RWPE1 (cell line): ENCODE results near the gene ABCC4.
A peak's percentile ranks its signal among the peaks of the same experiment; 100 is the strongest.

Experiments
- CTCF ChIA-PET: fragments of 350-600 bp; sonication (Branson Sonifier 250); formaldehyde crosslinking; extraction: SDS; loops from one replicate; lab custom pipeline; 2021; lab: Yijun Ruan, JAX
- POLR2A ChIA-PET: fragments of 400-600 bp; formaldehyde crosslinking; extraction: SDS; loops from one replicate; lab custom pipeline; 2020; ENCODE audit warnings: antibody characterized with exemption; ENCODE audit not compliant: low non-redundant PET; lab: Yijun Ruan, JAX
- DNase-seq: peaks from one replicate; pipeline ENCODE4 v3.0.0; 2012; ENCODE audit warnings: low spot score
- H3K27ac ChIP-seq: fragments of 450-650 bp; 2 replicates; pipeline ENCODE4 v1.5.1; 2017
- TF ChIP-seq, protein P1 (sequence below): fragments of 450-650 bp; conservative IDR thresholded peaks from 2 replicates; pipeline ENCODE4 v1.5.1; 2017; ENCODE audit warnings: low read depth, mild to moderate bottlenecking

ABCC4 gene

GRCh38 chr13:95300625-95301182 lies 547 bp downstream of the ABCC4 start:
- POLR2A ChIA-PET: no interaction called here

DNA sequence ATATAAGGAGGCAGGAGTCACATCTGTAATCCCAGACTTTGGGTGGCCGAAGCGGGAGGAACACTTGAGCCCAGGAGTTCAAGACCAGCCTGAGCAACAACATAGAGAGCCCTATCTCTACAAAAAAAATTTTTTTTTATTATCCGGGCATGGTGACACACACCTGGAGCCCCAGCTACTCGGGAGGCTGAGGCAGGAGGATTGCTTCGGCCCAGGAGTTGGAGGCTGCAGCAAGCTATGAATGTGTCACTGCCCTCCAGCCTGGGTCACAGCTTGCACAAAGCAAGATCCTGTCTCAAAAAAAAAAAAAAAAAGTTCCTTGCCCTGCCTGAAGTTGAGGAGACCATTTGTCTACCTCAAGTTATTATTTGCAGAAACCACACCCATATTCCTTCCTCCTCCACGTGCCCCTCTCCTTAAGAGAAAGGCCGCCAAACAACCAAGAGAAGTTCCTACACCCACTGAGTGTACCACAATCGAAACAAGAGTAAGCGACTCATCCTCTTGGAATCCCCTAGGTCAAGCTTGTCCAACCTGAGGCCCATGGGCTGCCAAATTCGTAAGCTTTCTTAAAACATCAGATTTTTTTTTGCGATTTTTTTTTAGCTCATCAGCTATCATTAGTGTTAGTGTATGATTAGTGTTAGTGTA lies 2.2 kb downstream of the ABCC4 start:
- ChIA-PET CTCF (interaction anchor here (0.9 to 1.3 kb wide), 4 partner anchors 76 to 331 kb away, joined by 3 to 5 read pairs (median 4); no protein-coding TSS in a partner anchor), POLR2A (no interaction called here)
- peak; percentile 74 for DNase-seq
- TF ChIP-seq, protein P1, sequence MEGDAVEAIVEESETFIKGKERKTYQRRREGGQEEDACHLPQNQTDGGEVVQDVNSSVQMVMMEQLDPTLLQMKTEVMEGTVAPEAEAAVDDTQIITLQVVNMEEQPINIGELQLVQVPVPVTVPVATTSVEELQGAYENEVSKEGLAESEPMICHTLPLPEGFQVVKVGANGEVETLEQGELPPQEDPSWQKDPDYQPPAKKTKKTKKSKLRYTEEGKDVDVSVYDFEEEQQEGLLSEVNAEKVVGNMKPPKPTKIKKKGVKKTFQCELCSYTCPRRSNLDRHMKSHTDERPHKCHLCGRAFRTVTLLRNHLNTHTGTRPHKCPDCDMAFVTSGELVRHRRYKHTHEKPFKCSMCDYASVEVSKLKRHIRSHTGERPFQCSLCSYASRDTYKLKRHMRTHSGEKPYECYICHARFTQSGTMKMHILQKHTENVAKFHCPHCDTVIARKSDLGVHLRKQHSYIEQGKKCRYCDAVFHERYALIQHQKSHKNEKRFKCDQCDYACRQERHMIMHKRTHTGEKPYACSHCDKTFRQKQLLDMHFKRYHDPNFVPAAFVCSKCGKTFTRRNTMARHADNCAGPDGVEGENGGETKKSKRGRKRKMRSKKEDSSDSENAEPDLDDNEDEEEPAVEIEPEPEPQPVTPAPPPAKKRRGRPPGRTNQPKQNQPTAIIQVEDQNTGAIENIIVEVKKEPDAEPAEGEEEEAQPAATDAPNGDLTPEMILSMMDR: no peak
- peak overlapping the region; percentile 43 for H3K27ac ChIP-seq

More at GRCh38 chr13:95300625-95301182, 547 bp downstream of the ABCC4 start:
- TF ChIP-seq, protein P1: 0 out of 2 replicates have a peak, but pooled peaks have one; percentile 14
- H3K27ac ChIP-seq: peak overlapping the region; percentile 79
- peak; percentile 58 for DNase-seq
- CTCF ChIA-PET: interaction anchor here (0.6 kb wide), 1 partner anchor 13 kb away, joined by 4 read pairs; no protein-coding TSS in a partner anchor

DNA sequence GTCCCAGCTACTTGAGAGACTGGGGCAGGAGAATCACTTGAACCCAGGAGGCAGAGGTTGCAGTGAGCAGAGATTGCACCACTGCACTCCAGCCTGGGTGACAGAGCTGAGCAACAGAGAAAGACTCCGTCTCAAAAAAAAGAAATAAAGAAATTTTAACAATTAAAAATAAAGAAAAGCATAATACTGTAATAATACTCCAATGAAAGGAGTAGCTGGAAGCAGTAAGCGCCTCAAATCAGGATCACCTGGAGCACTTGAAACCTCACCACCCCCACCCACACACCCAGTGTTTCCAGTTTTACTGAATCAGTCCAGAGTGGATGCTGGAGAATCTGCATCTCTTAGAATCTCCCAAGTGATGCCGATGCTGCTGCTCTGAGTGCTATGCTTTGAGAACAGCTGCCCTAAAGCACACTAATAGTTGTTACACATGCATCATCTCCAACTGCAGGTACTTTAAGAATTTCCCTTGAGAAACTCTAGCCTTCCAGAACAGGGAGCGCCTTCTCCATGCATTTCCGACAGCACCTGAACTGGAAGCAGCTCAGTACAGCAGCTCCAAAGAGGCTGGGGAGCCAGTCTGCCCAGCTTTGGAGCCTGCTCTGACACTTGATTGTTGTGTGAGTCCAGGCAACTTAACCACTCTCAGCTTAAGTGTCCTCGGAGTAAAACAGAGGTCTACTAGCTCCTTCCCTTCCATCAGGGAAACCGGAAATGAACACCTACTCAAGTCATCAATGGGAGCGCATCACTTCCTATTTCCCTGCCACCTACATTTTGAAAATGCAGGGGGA lies 2.9 kb downstream of the ABCC4 start:
- ChIA-PET CTCF (interaction anchor here (1.2 to 1.5 kb wide), 4 partner anchors 83 to 107 kb away, joined by 3 to 7 read pairs (median 4); no protein-coding TSS in a partner anchor), POLR2A (no interaction called here)
- peak overlapping the region; percentile 43 for H3K27ac ChIP-seq
- TF ChIP-seq, protein P1: no peak
- no peak for DNase-seq

DNA sequence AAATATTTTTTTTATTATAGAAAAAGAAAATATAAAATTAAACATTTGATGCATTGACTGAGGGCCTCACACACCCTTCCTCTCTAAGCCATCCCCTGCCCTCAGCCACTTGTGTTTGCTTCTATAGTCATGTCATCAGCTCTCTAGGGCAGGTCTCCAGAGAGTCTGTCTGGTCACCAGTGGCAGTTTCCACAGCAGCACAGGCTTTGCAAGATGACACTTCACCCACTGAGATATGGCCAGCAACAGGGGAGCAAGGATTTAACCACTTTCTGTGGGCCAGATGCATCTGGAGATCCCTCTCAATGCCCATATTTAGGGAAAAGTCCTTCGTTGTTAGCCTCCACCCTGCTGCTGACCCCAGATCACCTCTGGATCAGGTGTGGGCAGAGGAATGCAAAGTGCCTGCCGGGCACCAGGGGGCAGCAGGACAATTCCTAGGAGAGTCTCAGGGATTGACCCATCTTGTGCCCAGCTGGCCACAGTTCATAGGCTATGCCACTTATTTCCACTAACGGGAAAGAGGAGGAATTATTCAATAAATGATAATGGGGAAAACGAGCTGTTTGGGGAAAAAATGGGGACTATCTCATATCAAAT lies 4.8 kb downstream of the ABCC4 start:
- POLR2A ChIA-PET: no interaction called here

DNA sequence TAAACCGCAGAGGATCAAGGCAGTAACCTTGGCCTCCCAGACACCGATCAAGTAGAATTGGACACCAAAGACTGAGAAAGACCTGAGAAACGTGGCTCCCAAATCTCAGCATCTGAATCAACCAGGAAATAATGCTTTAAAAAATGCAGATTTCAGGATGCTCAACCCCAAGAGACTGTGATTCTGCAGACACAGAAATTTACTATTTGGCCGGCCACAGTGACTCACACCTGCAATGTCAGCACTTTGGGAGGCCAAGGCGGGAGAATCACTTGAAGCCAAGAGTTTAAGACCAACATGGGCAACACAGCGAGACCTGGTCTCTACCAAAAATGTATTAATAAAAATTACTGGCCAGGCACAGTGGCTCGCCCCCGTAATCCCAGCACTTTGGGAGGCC lies 6.2 kb downstream of the ABCC4 start:
- ChIA-PET POLR2A (no interaction called here), CTCF (interaction anchor here (0.8 to 1.0 kb wide), 2 partner anchors 106 to 109 kb away, joined by 3 to 4 read pairs; no protein-coding TSS in a partner anchor)
- H3K27ac ChIP-seq: no peak overlapping the region
- no peak for DNase-seq
- TF ChIP-seq, protein P1: no peak

More for the DNA sequence above, 4.8 kb downstream of the ABCC4 start:
- TF ChIP-seq, protein P1: peak; percentile 53
- CTCF ChIA-PET: interaction anchor here (0.6 to 1.8 kb wide), 10 partner anchors 8 to 1695 kb away, joined by 3 to 13 read pairs (median 3); no protein-coding TSS in a partner anchor
- DNase-seq: peak; percentile 46
- H3K27ac ChIP-seq: no peak overlapping the region
